Stimulated activated CD4-positive, alpha-beta T cell treated with anti-CD3 and anti-CD28 coated beads, Interleukin-15, amount 100 ng/mL, for 1 hour (primary cell): Measurements from ENCODE around the gene UBTD1.
A peak's percentile ranks its signal among the peaks of the same experiment; 100 is the strongest.

Experiments used
- DNase-seq, 2 donors: peaks; one replicate each; pipeline ENCODE4 v3.0.0-alpha.2; 2020; ENCODE audit warnings: low read depth in 1 of 2, low spot score in 1 of 2

UBTD1 gene

DNA sequence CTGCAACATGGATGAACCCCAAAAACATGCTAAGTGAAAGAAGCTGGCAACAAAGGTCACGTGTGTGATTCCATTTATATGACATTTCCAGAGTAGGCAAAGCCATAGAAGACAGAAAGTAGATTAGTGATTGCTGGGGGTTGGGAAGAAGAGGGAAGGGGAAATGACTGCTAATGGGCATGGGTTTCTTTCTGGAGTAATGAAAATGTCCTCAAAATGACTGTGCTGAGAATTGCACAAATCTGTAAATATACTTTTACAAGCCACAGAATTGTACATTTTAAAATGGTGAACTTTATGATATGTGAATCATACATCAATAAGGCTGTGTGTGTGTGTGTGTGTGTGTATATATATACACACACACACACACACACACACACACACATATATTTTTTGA, 16.3 kb upstream of the UBTD1 start:
- DNase-seq: no peak

GRCh38 chr10:97483506-97483905, 15.2 kb upstream of the UBTD1 start:
- DNase-seq: no peak

GRCh38 chr10:97483921-97484320, 14.8 kb upstream of the UBTD1 start:
- no peak for DNase-seq

GRCh38 chr10:97485647-97486281, 13.0 kb upstream of the UBTD1 start:
- DNase-seq: no peak

DNA sequence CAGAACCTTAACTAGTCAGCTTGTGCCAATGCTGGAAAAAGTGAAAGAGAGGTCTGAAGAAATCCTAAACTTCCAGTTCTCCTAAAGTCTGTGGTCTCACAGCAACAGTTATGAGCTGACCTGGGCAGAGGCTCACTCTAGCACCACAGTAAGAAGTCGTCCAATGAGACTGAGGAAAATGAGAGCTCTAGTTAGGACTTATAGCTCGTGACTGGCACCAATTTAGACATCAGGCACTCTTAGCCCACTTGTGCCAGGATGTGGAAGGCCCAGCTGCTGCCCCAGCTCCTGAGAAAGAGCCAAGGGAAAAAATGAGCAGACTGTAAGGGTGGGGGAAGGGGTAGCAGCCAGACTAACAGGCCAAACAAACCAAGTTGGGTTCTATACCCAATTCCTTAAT, 8.1 kb upstream of the UBTD1 start:
- no peak for DNase-seq

GRCh38 chr10:97494151-97494550, 4.6 kb upstream of the UBTD1 start:
- DNase-seq: no peak

- no peak for DNase-seq
These were observed 3.7 kb upstream of the UBTD1 start for GRCh38 chr10:97494863-97495506.

DNA sequence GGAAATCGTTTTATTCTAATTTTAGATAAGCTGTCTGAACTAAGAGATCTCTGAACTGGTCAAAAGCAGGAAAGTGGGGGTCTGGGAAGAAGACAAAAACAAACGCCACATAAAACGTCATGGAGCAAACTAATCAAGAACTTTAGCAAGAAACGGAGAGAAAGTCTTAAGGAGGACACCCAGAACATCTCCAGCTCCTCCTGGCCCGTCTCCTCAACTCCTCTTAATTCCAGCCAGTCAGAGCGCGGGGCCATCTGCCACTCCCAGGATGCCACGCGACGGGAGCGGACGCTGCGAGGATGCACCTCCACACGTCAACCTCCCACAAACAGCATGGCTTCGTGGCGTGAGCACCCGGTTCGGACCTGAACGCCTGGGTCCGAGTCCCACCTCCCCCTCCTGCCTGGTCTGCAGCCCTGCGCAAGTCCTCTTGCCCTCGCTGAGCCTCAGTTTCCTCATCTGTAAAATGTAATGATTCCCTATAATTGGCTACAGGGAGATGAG, 1.1 kb upstream of the UBTD1 start:
- DNase-seq: peak; percentile 26 to 58

GRCh38 chr10:97498076-97498840, 466 bp upstream of the UBTD1 start, which contains the start of gene MMS19:
Gene MMS19, minus strand, starts transcription at chr10:97498422. Its CDS starts 38 bp downstream, at chr10:97498384.
- peak; percentile 99 to 100 for DNase-seq

DNA sequence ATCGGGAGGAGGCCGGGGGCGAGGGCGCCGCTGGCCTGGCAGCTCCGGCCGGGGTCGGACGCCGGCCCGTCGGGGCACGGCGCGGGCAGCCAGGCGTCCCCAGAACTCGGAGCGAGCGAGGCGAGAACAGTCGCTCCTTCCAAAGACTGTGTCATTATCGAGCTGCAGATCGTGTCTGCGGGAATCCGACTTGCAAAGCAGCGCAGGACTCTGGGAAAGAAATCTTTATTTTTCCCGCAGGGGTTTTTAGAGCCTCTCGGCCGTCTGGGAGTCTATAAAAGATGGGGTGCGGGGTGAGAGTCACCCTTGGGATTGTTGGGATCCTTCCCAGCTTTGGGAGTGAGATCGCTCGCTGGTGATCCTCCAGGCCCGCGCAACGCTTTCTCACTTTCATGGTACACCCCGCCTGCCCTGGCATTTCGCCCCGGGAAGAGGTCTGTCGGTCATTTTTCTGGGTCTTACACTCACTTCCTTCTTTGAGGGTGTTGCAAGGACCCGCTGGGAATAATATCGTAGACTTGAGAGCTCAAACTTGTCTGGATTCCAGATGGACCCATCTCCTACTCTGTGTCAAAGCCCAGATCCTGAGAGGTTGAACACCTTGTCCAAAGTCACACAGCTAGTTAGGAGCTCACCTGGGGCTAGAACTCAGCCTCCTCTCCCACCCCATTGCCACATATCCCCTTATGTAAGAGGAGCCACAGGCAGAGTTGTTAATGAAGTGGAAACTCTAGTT, 1.0 kb downstream of the UBTD1 start:
- DNase-seq: no peak

DNA sequence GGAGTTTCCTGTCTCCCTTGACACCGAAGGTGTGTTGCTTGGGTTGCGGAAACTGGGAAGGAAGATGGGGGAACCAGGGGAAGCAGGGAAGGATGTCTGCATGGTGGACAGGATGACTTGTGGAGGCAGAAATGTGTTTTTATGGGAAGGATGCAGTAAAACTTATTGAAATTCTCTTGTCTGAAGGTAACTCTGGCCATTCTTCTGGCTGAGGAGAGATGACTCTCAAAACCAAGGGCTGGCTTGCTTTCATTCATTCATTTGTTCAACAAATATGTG, 1.5 kb downstream of the UBTD1 start:
- DNase-seq: no peak

DNA sequence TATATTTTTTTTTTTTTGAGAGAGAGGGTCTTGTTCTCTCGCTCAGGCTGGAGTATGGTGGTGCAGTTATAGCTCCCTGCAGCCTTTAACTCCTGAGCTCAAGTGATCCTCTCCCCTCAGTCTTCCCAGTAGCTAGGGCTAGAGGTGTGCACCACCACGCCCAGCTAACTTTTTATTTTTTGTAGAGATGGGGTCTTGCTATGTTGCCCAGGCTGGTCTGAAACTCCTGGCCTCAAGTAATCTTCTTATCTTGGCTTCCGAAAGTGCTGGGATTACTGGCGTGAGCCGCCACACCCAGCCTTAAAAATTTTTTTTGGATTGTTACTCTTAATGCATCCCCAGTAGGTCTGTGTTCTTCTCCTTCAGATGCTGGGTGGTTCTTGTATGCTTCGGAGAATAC, 4.2 kb downstream of the UBTD1 start:
- DNase-seq: no peak

- no peak for DNase-seq
These were observed 4.7 kb downstream of the UBTD1 start for GRCh38 chr10:97503406-97503805.

- DNase-seq: no peak
These were observed 6.4 kb downstream of the UBTD1 start for GRCh38 chr10:97505152-97505551.

- DNase-seq: no peak
These were observed 7.7 kb downstream of the UBTD1 start for GRCh38 chr10:97506199-97506991.

DNA sequence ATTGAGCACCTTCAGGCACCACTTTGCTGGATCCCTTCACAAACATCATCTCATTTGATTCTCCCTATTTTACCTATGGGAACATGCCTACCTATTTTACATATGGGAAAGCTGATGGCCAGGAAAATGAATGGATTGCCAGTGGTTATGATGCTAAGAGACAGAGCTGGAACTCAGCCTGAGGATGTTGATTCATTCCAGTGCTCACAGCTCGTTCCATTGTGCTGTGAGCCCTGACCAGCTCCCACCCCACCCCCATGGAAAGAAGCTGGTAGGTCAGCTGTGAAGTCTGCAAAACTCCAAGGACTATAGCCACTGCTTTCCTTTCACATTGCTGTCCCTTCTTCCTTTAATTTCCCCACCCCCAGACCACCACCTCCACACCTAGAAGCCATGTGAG, 9.6 kb downstream of the UBTD1 start:
- DNase-seq: no peak

DNA sequence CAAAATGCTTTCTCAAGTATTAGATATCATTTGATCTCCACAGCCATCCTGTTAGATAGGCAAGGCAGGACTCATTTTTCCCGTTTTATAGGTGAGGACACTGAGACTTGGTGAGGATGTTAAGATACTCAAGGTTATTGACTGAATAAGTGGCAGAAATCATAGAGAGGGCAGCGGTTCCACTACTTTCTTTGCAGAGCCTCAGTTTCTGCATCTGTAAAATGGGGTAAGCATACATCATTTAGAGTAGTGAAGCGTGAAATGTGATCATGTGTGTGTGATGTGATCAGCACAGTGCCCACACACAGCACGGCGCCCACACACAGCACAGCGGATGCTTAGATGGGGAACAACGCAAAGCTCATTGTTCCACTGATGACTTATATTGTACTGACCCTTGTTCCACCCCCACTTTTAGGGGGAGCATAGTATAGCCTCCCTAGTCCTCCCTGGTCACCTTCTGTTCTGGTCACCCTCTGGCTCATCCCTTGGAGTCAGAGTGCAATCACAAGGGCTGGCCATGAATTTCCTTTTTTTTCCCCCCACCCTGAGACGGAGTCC, 10.5 kb downstream of the UBTD1 start:
- DNase-seq: no peak

- no peak for DNase-seq
These were observed 12.0 kb downstream of the UBTD1 start for GRCh38 chr10:97510686-97511085.

DNA sequence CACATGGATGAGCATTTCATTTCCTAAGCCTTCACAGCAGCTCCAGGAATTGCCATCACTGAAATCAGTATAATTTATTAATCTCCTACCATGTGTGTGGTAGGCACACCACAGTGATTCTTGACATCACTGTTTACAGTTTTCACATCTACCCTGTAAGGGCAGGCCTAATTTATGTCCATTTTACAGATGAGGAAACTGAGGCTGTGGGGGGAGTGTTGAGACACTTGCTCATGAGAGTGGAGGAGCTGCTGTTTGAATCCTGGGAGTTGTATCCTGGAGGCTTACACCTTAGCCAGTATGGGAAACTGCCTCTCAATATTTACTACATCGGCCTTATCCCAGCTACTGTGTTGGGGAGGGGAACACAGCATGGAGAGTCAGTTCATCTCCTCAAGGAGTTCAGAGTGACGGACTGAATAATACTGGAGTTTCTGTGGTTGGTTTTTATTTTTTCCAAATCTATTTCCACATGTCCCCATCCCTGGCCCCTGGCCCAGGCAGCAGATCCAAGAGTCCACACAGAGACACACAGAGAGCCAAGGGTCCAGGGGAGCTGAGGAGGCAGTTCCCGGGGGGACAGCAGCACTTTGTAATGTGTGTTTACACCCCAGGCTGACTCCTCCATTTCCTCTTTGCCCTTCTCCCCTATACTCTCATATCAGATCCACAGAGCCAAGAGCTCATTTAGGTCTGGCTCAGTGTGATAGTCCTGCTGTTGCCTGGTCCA, 13.2 kb downstream of the UBTD1 start:
- DNase-seq: no peak

DNA sequence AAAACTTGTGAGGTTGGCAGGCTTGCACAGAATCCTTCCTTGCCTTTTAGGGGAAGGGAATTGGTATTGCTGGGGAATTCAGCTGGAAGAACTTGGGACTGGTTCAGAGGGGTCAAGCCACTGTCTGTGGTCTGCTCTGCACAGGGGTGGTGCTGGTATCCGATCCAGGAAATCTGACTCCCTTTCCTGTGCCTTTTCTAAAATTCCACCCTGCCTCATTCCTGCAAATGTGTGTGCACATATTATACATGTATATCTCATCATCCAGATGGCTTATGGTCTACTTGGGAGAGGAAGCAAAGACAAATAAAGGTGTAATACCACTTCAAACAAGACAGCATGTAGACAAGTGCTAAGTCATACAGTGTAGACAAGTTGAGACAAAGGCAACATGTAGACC, 14.3 kb downstream of the UBTD1 start:
- DNase-seq: no peak
